ENCODE data around the gene SLC4A5. TPM values are rescaled to one million over a fixed set of nuclear protein-coding genes. Genes with fewer than 3 reads are reported as not detected.

SLC4A5 gene
- polyA plus RNA-seq, 1 of the 3 experiments (the other 2 are of a cell fraction): 0.25 TPM

DNA sequence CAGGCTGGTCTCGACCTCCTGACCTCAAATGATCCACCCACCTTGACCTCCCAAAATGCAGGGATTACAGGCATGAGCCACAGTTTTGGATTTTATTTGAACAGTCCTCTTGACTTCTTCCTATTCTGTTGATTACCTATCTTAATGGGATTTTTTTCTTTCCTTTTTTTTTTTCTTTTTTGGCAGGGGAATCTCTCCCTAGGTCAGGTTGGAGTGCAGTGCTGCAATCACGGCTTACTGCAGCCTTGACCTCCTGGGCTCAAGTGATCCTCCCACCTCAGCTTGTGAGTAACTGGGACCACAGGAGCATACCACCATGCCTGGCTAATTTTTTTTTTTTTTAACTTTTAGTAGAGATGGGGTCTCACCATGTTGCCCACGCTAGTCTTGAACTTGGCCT lies 142.0 kb downstream of the SLC4A5 start (continued):
- TF ChIP-seq, protein P1, sequence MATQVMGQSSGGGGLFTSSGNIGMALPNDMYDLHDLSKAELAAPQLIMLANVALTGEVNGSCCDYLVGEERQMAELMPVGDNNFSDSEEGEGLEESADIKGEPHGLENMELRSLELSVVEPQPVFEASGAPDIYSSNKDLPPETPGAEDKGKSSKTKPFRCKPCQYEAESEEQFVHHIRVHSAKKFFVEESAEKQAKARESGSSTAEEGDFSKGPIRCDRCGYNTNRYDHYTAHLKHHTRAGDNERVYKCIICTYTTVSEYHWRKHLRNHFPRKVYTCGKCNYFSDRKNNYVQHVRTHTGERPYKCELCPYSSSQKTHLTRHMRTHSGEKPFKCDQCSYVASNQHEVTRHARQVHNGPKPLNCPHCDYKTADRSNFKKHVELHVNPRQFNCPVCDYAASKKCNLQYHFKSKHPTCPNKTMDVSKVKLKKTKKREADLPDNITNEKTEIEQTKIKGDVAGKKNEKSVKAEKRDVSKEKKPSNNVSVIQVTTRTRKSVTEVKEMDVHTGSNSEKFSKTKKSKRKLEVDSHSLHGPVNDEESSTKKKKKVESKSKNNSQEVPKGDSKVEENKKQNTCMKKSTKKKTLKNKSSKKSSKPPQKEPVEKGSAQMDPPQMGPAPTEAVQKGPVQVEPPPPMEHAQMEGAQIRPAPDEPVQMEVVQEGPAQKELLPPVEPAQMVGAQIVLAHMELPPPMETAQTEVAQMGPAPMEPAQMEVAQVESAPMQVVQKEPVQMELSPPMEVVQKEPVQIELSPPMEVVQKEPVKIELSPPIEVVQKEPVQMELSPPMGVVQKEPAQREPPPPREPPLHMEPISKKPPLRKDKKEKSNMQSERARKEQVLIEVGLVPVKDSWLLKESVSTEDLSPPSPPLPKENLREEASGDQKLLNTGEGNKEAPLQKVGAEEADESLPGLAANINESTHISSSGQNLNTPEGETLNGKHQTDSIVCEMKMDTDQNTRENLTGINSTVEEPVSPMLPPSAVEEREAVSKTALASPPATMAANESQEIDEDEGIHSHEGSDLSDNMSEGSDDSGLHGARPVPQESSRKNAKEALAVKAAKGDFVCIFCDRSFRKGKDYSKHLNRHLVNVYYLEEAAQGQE (IDR thresholded peaks at IDR 0.05; ENCODE audit: low read depth, low read length): no peak
- TF ChIP-seq JUND (IDR thresholded peaks at IDR 0.05): no peak
- TF ChIP-seq FOXM1 (IDR thresholded peaks at IDR 0.05; ENCODE audit: low read depth): no peak

DNA sequence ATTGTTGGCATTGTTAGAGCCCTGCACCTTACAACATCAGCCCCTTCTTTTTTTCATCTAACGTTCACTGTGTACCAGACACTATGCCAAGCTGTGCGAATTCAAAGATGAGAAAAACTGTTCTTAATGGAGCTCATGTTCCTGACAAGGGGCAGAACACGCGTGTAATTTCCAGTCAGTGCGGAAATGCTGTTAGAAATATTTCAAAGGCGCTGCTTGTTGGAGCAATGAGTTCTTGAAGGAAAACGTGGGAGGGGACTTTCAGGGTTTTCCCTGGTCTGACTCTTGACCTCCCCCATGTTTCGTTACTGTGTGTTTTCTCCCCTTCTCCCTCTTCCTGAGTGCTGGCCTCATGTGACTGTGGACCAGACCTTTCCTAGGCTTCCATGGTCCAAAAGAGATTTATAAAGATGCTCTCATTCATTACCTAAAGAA lies 143.3 kb downstream of the SLC4A5 start:
- peak overlapping the region; percentile 99 for H3K9ac ChIP-seq
- H3K4me2 ChIP-seq: peak overlapping the region; percentile 99
- H3F3A ChIP-seq (replicated peaks; ENCODE audit: insufficient read depth): peaks cover 4% of the 10 kb centered on the region
- H3K79me2 ChIP-seq (ENCODE audit: insufficient read depth): peaks cover 58% of the 10 kb centered on the region
- DNase-seq: no peak
- H3K27ac ChIP-seq (ENCODE audit: low read depth in 2 of 2, low read length in 1 of 2): peak overlapping the region; percentile 86 to 97; a peak in 2 of 4 replicates
- H3K9me2 ChIP-seq: no peaks in the 10 kb centered on the region
- peaks cover 5 to 18% of the 10 kb centered on the region in 2 experiments; a peak in 3 of 4 replicates for H3K4me1 ChIP-seq (ENCODE audit: control insufficient read depth in 1 of 2, insufficient read depth in 2 of 2, low read depth in 1 of 2, low read length in 1 of 2)
- WGBS (ENCODE audit: low lambda C conversion rate): 25% methylated on average over 8 of the region's 8 CpGs
- TF ChIP-seq SIN3A (IDR thresholded peaks at IDR 0.05; ENCODE audit: borderline replicate concordance, low read depth, low read length) (no peak), MXI1 (IDR thresholded peaks at IDR 0.05; ENCODE audit: low read depth, low read length) (peak; percentile 59; the same call in 1 of the 2 replicates)
- CTCF ChIA-PET: interaction anchor here (1.0 to 2.3 kb wide), 7 partner anchors 8 to 192 kb away, joined by 3 to 9 read pairs (median 4); partner anchors contain the start of gene MOB1A
- H2AFZ ChIP-seq (ENCODE audit: low read depth): no peak overlapping the region; the same call in 1 of the 2 replicates
- H3K27me3 ChIP-seq (ENCODE audit: insufficient read depth): no peaks in the 10 kb centered on the region
- H4K20me1 ChIP-seq (ENCODE audit: insufficient read depth): peaks cover 58% of the 10 kb centered on the region
- peak overlapping the region; percentile 64 to 82 for H3K4me3 ChIP-seq (ENCODE audit: low read depth in 2 of 2, low read length in 1 of 2)
- H3K9me3 ChIP-seq: no peaks in the 10 kb centered on the region
- POLR2A ChIA-PET: interaction anchor here (0.7 to 2.8 kb wide), 5 partner anchors 8 to 910 kb away, joined by 3 to 24 read pairs (median 6); partner anchors contain the start of gene MOB1A
- H3K36me3 ChIP-seq (replicated peaks in 1 of 2; ENCODE audit: control insufficient read depth in 1 of 2, insufficient read depth in 2 of 2, low read length in 1 of 2): peaks cover 0 to 17% of the 10 kb centered on the region in 2 experiments

DNA sequence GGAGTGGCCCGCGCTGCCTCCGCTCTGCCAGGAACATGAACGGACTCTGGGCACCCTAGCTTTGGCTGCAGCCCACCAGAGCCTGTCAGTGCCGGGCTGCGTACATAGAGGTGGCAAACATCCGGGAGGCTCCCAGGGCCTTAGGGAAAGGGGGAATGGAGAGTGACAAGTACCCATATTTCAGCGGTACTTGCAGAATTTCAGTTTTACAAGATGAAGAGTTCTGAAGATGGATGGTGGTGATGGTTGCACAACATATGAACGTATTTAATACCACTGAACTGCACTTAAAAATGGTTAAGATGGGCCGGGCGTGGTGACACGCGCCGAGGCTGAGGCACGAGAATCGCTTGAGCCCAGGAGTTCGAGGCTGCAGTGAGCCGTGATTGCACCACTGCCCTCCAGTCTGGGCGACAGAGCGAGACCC lies 143.9 kb downstream of the SLC4A5 start:
- no peaks in the 10 kb centered on the region for H3K9me2 ChIP-seq
- ChIA-PET CTCF (interaction anchor here (0.7 to 2.3 kb wide), 17 partner anchors 8 to 371 kb away, joined by 3 to 9 read pairs (median 4); partner anchors contain the start of genes BOLA3, MOB1A and STAMBP), POLR2A (interaction anchor here (0.7 to 2.8 kb wide), 12 partner anchors 8 to 909 kb away, joined by 3 to 24 read pairs (median 4); partner anchors contain the start of genes MOB1A and STAMBP)
- peak overlapping the region; percentile 99 for H3K4me2 ChIP-seq
- H4K20me1 ChIP-seq (ENCODE audit: insufficient read depth): peaks cover 52% of the 10 kb centered on the region
- H2AFZ ChIP-seq (ENCODE audit: low read depth): no peak overlapping the region
- peak overlapping the region; percentile 64 to 82 for H3K4me3 ChIP-seq (ENCODE audit: low read depth in 2 of 2, low read length in 1 of 2)
- H3K27ac ChIP-seq (ENCODE audit: low read depth in 2 of 2, low read length in 1 of 2): peak overlapping the region; percentile 86 to 97; a peak in 3 of 4 replicates
- H3K9me3 ChIP-seq: no peaks in the 10 kb centered on the region
- peaks cover 4% of the 10 kb centered on the region for H3F3A ChIP-seq (replicated peaks; ENCODE audit: insufficient read depth)
- under 1% methylated on average over 17 of the region's 20 CpGs for WGBS (ENCODE audit: low lambda C conversion rate)
- H3K27me3 ChIP-seq (ENCODE audit: insufficient read depth): no peaks in the 10 kb centered on the region
- no peak for DNase-seq
- H3K9ac ChIP-seq: peak overlapping the region; percentile 99
- peaks cover 0 to 12% of the 10 kb centered on the region in 2 experiments for H3K36me3 ChIP-seq (replicated peaks in 1 of 2; ENCODE audit: control insufficient read depth in 1 of 2, insufficient read depth in 2 of 2, low read length in 1 of 2)
- peaks cover 52% of the 10 kb centered on the region for H3K79me2 ChIP-seq (ENCODE audit: insufficient read depth)
- peaks cover 5 to 18% of the 10 kb centered on the region in 2 experiments; a peak in 3 of 4 replicates for H3K4me1 ChIP-seq (ENCODE audit: control insufficient read depth in 1 of 2, insufficient read depth in 2 of 2, low read depth in 1 of 2, low read length in 1 of 2)
- no peak for TF ChIP-seq NRF1 (IDR thresholded peaks at IDR 0.05; ENCODE audit: low read depth, low read length)
- TF ChIP-seq POLR2AphosphoS5 (IDR thresholded peaks at IDR 0.05; ENCODE audit: low read depth, low read length): no peak
- TF ChIP-seq TAF1 (IDR thresholded peaks at IDR 0.05; ENCODE audit: borderline replicate concordance, low read depth, low read length): no peak
- no peak for TF ChIP-seq GATA2 (CRISPR knock-in tag; IDR thresholded peaks at IDR 0.05)
- TF ChIP-seq, protein P2, sequence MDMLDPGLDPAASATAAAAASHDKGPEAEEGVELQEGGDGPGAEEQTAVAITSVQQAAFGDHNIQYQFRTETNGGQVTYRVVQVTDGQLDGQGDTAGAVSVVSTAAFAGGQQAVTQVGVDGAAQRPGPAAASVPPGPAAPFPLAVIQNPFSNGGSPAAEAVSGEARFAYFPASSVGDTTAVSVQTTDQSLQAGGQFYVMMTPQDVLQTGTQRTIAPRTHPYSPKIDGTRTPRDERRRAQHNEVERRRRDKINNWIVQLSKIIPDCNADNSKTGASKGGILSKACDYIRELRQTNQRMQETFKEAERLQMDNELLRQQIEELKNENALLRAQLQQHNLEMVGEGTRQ (IDR thresholded peaks at IDR 0.05; ENCODE audit: borderline replicate concordance, low read depth, low read length): no peak
- TF ChIP-seq, protein P3, sequence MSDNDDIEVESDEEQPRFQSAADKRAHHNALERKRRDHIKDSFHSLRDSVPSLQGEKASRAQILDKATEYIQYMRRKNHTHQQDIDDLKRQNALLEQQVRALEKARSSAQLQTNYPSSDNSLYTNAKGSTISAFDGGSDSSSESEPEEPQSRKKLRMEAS (IDR thresholded peaks at IDR 0.05; ENCODE audit: low read depth): no peak
- TF ChIP-seq RCOR1 (IDR thresholded peaks at IDR 0.05; ENCODE audit: low read length): no peak
- TF ChIP-seq YY1 (IDR thresholded peaks at IDR 0.05; ENCODE audit: low read depth): no peak
- no peak for TF ChIP-seq RXRA (IDR thresholded peaks at IDR 0.05; ENCODE audit: borderline replicate concordance, low read depth)
- no peak for TF ChIP-seq EP300 (IDR thresholded peaks at IDR 0.05; ENCODE audit: borderline replicate concordance in 1 of 2, low read depth in 1 of 2, low read length in 1 of 2)
- no peak for TF ChIP-seq JUND (IDR thresholded peaks at IDR 0.05)
- no peak for TF ChIP-seq MXI1 (IDR thresholded peaks at IDR 0.05; ENCODE audit: low read depth, low read length)
- no peak for TF ChIP-seq EZH2phosphoT487 (IDR thresholded peaks at IDR 0.05; ENCODE audit: borderline replicate concordance, low read depth)
